ENCODE measurements around the gene NWD2. TPM values are rescaled to one million over a fixed set of nuclear protein-coding genes. Genes with fewer than 3 reads are reported as not detected.
"Not testable (repeated sequence)": the region's sequence is repeated elsewhere in the genome, so short reads cannot be mapped to it uniquely, and the experiment has no call there.

Gene NWD2
- total RNA-seq (10 to 100 TPM in 1 of 2 donors, 1 to 10 TPM in 1; 3.5 to 10.3 TPM), polyA plus RNA-seq (ENCODE audit: insufficient read length in 2 of 2) (10 to 100 TPM in 1 of 2 donors, 1 to 10 TPM in 1; 7.9 to 10.3 TPM)
- long read RNA-seq, donor 1, partial matches to known transcripts = 10 of 10 reads
- long read RNA-seq, donor 1, other reads (novel, unspliced or antisense) = 0 of 10 reads
- long read RNA-seq, donor 2 = 0 reads
- long read RNA-seq, donor 3 = 0 reads
- long read RNA-seq, donor 4 = 0 reads

- H3K9me3 ChIP-seq (ENCODE audit: control insufficient read depth, insufficient read depth, low read length) = no peaks in the 10 kb centered on the region
- DNase-seq (ENCODE audit: low read depth in 4 of 6, low spot score in 6 of 6) = peak in 2 of 6 donors; percentile 77 to 79
- WGBS (ENCODE audit: insufficient coverage) = under 1% methylated on average over 95 of the region's 95 CpGs
- H3K4me1 ChIP-seq (ENCODE audit: control insufficient read depth, insufficient read depth, low read length) = peaks cover 26% of the 10 kb centered on the region
- H3K27me3 ChIP-seq (ENCODE audit: control insufficient read depth, insufficient read depth, low read length) = peaks cover 45% of the 10 kb centered on the region
- peak within 1 kb of the TSS; percentile 20 for H3K4me3 ChIP-seq (ENCODE audit: low read depth, low read length)
- H3K36me3 ChIP-seq (ENCODE audit: control insufficient read depth, insufficient read depth, low read length) = no peaks in the 10 kb centered on the region
- no peak within 1 kb of the TSS for H3K27ac ChIP-seq (ENCODE audit: low read depth, low read length)
Observed at GRCh38 chr4:37244583-37245390, at the start of gene NWD2. Gene NWD2, plus strand, starts transcription at chr4:37244743. Its CDS starts 325 bp downstream, at chr4:37245068.

- no peak overlapping the region for H3K4me3 ChIP-seq (ENCODE audit: low read depth, low read length)
- no peak overlapping the region for H3K27ac ChIP-seq (ENCODE audit: low read depth, low read length)
- H3K36me3 ChIP-seq (ENCODE audit: control insufficient read depth, insufficient read depth, low read length) = no peaks in the 10 kb centered on the region
- no peaks in the 10 kb centered on the region for H3K9me3 ChIP-seq (ENCODE audit: control insufficient read depth, insufficient read depth, low read length)
- 75% methylated on average over 1 of the region's 3 CpGs for WGBS (ENCODE audit: insufficient coverage)
- no peaks in the 10 kb centered on the region for H3K4me1 ChIP-seq (ENCODE audit: control insufficient read depth, insufficient read depth, low read length)
- peak in 1 of 6 donors; percentile 9 for DNase-seq (ENCODE audit: low read depth in 4 of 6, low spot score in 6 of 6)
- no peaks in the 10 kb centered on the region for H3K27me3 ChIP-seq (ENCODE audit: control insufficient read depth, insufficient read depth, low read length)
Observed at GRCh38 chr4:37197899-37198298, 46.6 kb upstream of the NWD2 start.

- WGBS (ENCODE audit: insufficient coverage) = no CpG with 5 or more reads among the region's 1 CpG
- not testable (repeated sequence) for DNase-seq (ENCODE audit: low read depth in 4 of 6, low spot score in 6 of 6); H3K27me3 ChIP-seq (ENCODE audit: control insufficient read depth, insufficient read depth, low read length); H3K4me3 ChIP-seq (ENCODE audit: low read depth, low read length); H3K9me3 ChIP-seq (ENCODE audit: control insufficient read depth, insufficient read depth, low read length); H3K36me3 ChIP-seq (ENCODE audit: control insufficient read depth, insufficient read depth, low read length); H3K27ac ChIP-seq (ENCODE audit: low read depth, low read length); H3K4me1 ChIP-seq (ENCODE audit: control insufficient read depth, insufficient read depth, low read length)
Observed at GRCh38 chr4:37204740-37205139, 39.8 kb upstream of the NWD2 start.

GRCh38 chr4:37216209-37216608 lies 28.3 kb upstream of the NWD2 start:
- no peak overlapping the region for H3K27ac ChIP-seq (ENCODE audit: low read depth, low read length)
- no CpG with 5 or more reads among the region's 2 CpGs for WGBS (ENCODE audit: insufficient coverage)
- DNase-seq (ENCODE audit: low read depth in 4 of 6, low spot score in 6 of 6) = no peak
- H3K9me3 ChIP-seq (ENCODE audit: control insufficient read depth, insufficient read depth, low read length) = no peaks in the 10 kb centered on the region
- H3K4me1 ChIP-seq (ENCODE audit: control insufficient read depth, insufficient read depth, low read length) = no peaks in the 10 kb centered on the region
- H3K27me3 ChIP-seq (ENCODE audit: control insufficient read depth, insufficient read depth, low read length) = no peaks in the 10 kb centered on the region
- H3K36me3 ChIP-seq (ENCODE audit: control insufficient read depth, insufficient read depth, low read length) = no peaks in the 10 kb centered on the region
- no peak overlapping the region for H3K4me3 ChIP-seq (ENCODE audit: low read depth, low read length)

- Histone ChIP-seq H3K9me3 (ENCODE audit: control insufficient read depth, insufficient read depth, low read length) (no peaks in the 10 kb centered on the region), H3K36me3 (ENCODE audit: control insufficient read depth, insufficient read depth, low read length) (no peaks in the 10 kb centered on the region), H3K4me3 (ENCODE audit: low read depth, low read length) (no peak overlapping the region), H3K4me1 (ENCODE audit: control insufficient read depth, insufficient read depth, low read length) (no peaks in the 10 kb centered on the region), H3K27me3 (ENCODE audit: control insufficient read depth, insufficient read depth, low read length) (no peaks in the 10 kb centered on the region), H3K27ac (ENCODE audit: low read depth, low read length) (no peak overlapping the region)
- DNase-seq (ENCODE audit: low read depth in 4 of 6, low spot score in 6 of 6) = peak in 1 of 6 donors; percentile 54
- 25% methylated on average over 2 of the region's 3 CpGs for WGBS (ENCODE audit: insufficient coverage)
Observed at GRCh38 chr4:37219242-37219641, 25.3 kb upstream of the NWD2 start.

GRCh38 chr4:37219990-37220389 lies 24.6 kb upstream of the NWD2 start:
- H3K36me3 ChIP-seq (ENCODE audit: control insufficient read depth, insufficient read depth, low read length) = no peaks in the 10 kb centered on the region
- no peak overlapping the region for H3K27ac ChIP-seq (ENCODE audit: low read depth, low read length)
- 100% methylated on average over 1 of the region's 2 CpGs for WGBS (ENCODE audit: insufficient coverage)
- H3K4me1 ChIP-seq (ENCODE audit: control insufficient read depth, insufficient read depth, low read length) = no peaks in the 10 kb centered on the region
- no peaks in the 10 kb centered on the region for H3K9me3 ChIP-seq (ENCODE audit: control insufficient read depth, insufficient read depth, low read length)
- no peak for DNase-seq (ENCODE audit: low read depth in 4 of 6, low spot score in 6 of 6)
- no peak overlapping the region for H3K4me3 ChIP-seq (ENCODE audit: low read depth, low read length)
- H3K27me3 ChIP-seq (ENCODE audit: control insufficient read depth, insufficient read depth, low read length) = no peaks in the 10 kb centered on the region

- no peaks in the 10 kb centered on the region for H3K4me1 ChIP-seq (ENCODE audit: control insufficient read depth, insufficient read depth, low read length)
- H3K4me3 ChIP-seq (ENCODE audit: low read depth, low read length) = no peak overlapping the region
- no peak for DNase-seq (ENCODE audit: low read depth in 4 of 6, low spot score in 6 of 6)
- no CpG with 5 or more reads among the region's 3 CpGs for WGBS (ENCODE audit: insufficient coverage)
- no peaks in the 10 kb centered on the region for H3K36me3 ChIP-seq (ENCODE audit: control insufficient read depth, insufficient read depth, low read length)
- no peaks in the 10 kb centered on the region for H3K9me3 ChIP-seq (ENCODE audit: control insufficient read depth, insufficient read depth, low read length)
- H3K27ac ChIP-seq (ENCODE audit: low read depth, low read length) = no peak overlapping the region
- no peaks in the 10 kb centered on the region for H3K27me3 ChIP-seq (ENCODE audit: control insufficient read depth, insufficient read depth, low read length)
Observed at GRCh38 chr4:37220685-37221084, 23.9 kb upstream of the NWD2 start.

GRCh38 chr4:37223732-37224131 lies 20.8 kb upstream of the NWD2 start:
- H3K4me1 ChIP-seq (ENCODE audit: control insufficient read depth, insufficient read depth, low read length) = no peaks in the 10 kb centered on the region
- no peaks in the 10 kb centered on the region for H3K9me3 ChIP-seq (ENCODE audit: control insufficient read depth, insufficient read depth, low read length)
- no peaks in the 10 kb centered on the region for H3K36me3 ChIP-seq (ENCODE audit: control insufficient read depth, insufficient read depth, low read length)
- WGBS (ENCODE audit: insufficient coverage) = 80% methylated on average over 1 of the region's 1 CpG
- no peak for DNase-seq (ENCODE audit: low read depth in 4 of 6, low spot score in 6 of 6)
- no peak overlapping the region for H3K27ac ChIP-seq (ENCODE audit: low read depth, low read length)
- H3K4me3 ChIP-seq (ENCODE audit: low read depth, low read length) = no peak overlapping the region
- no peaks in the 10 kb centered on the region for H3K27me3 ChIP-seq (ENCODE audit: control insufficient read depth, insufficient read depth, low read length)

GRCh38 chr4:37224854-37225253 lies 19.7 kb upstream of the NWD2 start:
- WGBS (ENCODE audit: insufficient coverage) = 79% methylated on average over 3 of the region's 4 CpGs
- no peaks in the 10 kb centered on the region for H3K27me3 ChIP-seq (ENCODE audit: control insufficient read depth, insufficient read depth, low read length)
- DNase-seq (ENCODE audit: low read depth in 4 of 6, low spot score in 6 of 6) = no peak
- no peak overlapping the region for H3K4me3 ChIP-seq (ENCODE audit: low read depth, low read length)
- no peaks in the 10 kb centered on the region for H3K4me1 ChIP-seq (ENCODE audit: control insufficient read depth, insufficient read depth, low read length)
- no peaks in the 10 kb centered on the region for H3K9me3 ChIP-seq (ENCODE audit: control insufficient read depth, insufficient read depth, low read length)
- H3K27ac ChIP-seq (ENCODE audit: low read depth, low read length) = no peak overlapping the region
- no peaks in the 10 kb centered on the region for H3K36me3 ChIP-seq (ENCODE audit: control insufficient read depth, insufficient read depth, low read length)

GRCh38 chr4:37225778-37226177 lies 18.8 kb upstream of the NWD2 start:
- no peaks in the 10 kb centered on the region for H3K36me3 ChIP-seq (ENCODE audit: control insufficient read depth, insufficient read depth, low read length)
- no peak overlapping the region for H3K4me3 ChIP-seq (ENCODE audit: low read depth, low read length)
- DNase-seq (ENCODE audit: low read depth in 4 of 6, low spot score in 6 of 6) = no peak
- H3K27me3 ChIP-seq (ENCODE audit: control insufficient read depth, insufficient read depth, low read length) = no peaks in the 10 kb centered on the region
- 75% methylated on average over 1 of the region's 2 CpGs for WGBS (ENCODE audit: insufficient coverage)
- no peaks in the 10 kb centered on the region for H3K9me3 ChIP-seq (ENCODE audit: control insufficient read depth, insufficient read depth, low read length)
- H3K4me1 ChIP-seq (ENCODE audit: control insufficient read depth, insufficient read depth, low read length) = no peaks in the 10 kb centered on the region
- H3K27ac ChIP-seq (ENCODE audit: low read depth, low read length) = no peak overlapping the region

All from spinal cord (tissue), 10 donors.